Activated naive CD8-positive, alpha-beta T cell treated with anti-CD3 and anti-CD28 coated beads for 36 hours (primary cell): ENCODE data around the gene PRDX6. TPM values are rescaled to one million over a fixed set of nuclear protein-coding genes. Genes with fewer than 3 reads are reported as not detected.

ENCODE experiments used
- DNase-seq: peaks from one replicate; pipeline ENCODE4 v3.0.0; 2021
- H3K27ac Mint-ChIP-seq: one replicate; pipeline ENCODE4 v1.8.0; 2022; ENCODE audit warnings: mild to moderate bottlenecking, moderate library complexity, mixed read lengths
- H3K27me3 Mint-ChIP-seq: one replicate; pipeline ENCODE4 v1.8.0; 2022; ENCODE audit warnings: mild to moderate bottlenecking, mixed read lengths
- H3K36me3 Mint-ChIP-seq: one replicate; pipeline ENCODE4 v1.8.0; 2021; ENCODE audit warnings: mild to moderate bottlenecking, mixed read lengths
- H3K4me1 Mint-ChIP-seq: one replicate; pipeline ENCODE4 v1.8.0; 2021; ENCODE audit warnings: mixed read lengths
- H3K4me3 Mint-ChIP-seq: one replicate; pipeline ENCODE4 v1.8.0; 2022; ENCODE audit warnings: mild to moderate bottlenecking, moderate library complexity, mixed read lengths
- H3K9me3 Mint-ChIP-seq: one replicate; pipeline ENCODE4 v1.8.0; 2022; ENCODE audit warnings: mixed read lengths
- total RNA-seq, 2 experiments: library from RNA; stranded (reverse); gene quantifications; one replicate each; pipeline ENCODE4 v1.2.3, GENCODE V29; 2021

Gene PRDX6
- total RNA-seq, 2 experiments from 2014 or later, result 168 to 175 TPM

GRCh38 chr1:173530795-173531693 is 53.9 kb downstream of the PRDX6 start:
- Mint-ChIP-seq H3K27ac (no peak overlapping the region), H3K9me3 (no peaks in the 10 kb centered on the region), H3K27me3 (no peaks in the 10 kb centered on the region), H3K4me3 (no peak overlapping the region), H3K36me3 (no peaks in the 10 kb centered on the region), H3K4me1 (peaks cover 24% of the 10 kb centered on the region)
- no peak for DNase-seq

- H3K4me3 Mint-ChIP-seq, result no peak overlapping the region
- DNase-seq, result no peak
- H3K36me3 Mint-ChIP-seq, result no peaks in the 10 kb centered on the region
- H3K27ac Mint-ChIP-seq, result no peak overlapping the region
- H3K27me3 Mint-ChIP-seq, result no peaks in the 10 kb centered on the region
- H3K9me3 Mint-ChIP-seq, result no peaks in the 10 kb centered on the region
- peaks cover 24% of the 10 kb centered on the region for H3K4me1 Mint-ChIP-seq
Observed at GRCh38 chr1:173532237-173532636, 55.1 kb downstream of the PRDX6 start.

DNA sequence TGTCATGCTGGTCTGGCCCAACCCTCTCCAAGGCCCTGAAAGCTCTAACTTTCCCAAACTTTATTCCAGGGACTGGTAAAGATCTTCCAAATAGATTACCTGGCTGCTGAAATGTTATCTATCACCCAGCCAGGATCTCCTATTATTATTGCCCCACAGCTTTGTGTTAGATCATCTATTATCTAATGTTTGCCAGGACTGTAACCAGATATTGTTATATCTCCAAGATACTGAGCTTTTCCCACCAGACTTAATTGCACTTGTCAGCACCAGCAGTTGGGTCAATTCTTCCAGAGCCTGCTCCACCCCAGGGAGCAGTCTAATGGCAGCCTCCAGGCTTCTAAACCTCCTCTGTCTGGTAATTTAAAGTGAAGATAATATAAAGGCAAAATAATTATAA is 59.1 kb downstream of the PRDX6 start:
- H3K9me3 Mint-ChIP-seq, result peaks cover 2% of the 10 kb centered on the region
- no peak overlapping the region for H3K27ac Mint-ChIP-seq
- H3K27me3 Mint-ChIP-seq, result no peaks in the 10 kb centered on the region
- DNase-seq, result no peak
- H3K4me3 Mint-ChIP-seq, result no peak overlapping the region
- peaks cover 10% of the 10 kb centered on the region for H3K4me1 Mint-ChIP-seq
- H3K36me3 Mint-ChIP-seq, result no peaks in the 10 kb centered on the region

Other genes with a start within 250 kb of the PRDX6 start
- gene SLC9C2, start 125.7 kb downstream of the PRDX6 start, total RNA-seq, result not detected
- gene TEX50, start 158.0 kb downstream of the PRDX6 start, total RNA-seq, result not detected
- under 1 TPM in 1 of 2 experiments, not detected in 1; 0.14 TPM for gene ANKRD45, start 192.5 kb downstream of the PRDX6 start, total RNA-seq
- 10 to 100 TPM; 12.1 to 12.9 TPM for gene KLHL20, start 237.6 kb downstream of the PRDX6 start, total RNA-seq